HG03139 (cell line): ENCODE results near the gene RASSF4.

Experiments used
- ATAC-seq: cut with Tn5 transposase; IDR thresholded peaks from one replicate; pipeline ENCODE4 v1.9.1; 2021; ENCODE audit not compliant: unreplicated experiment

RASSF4 gene, protein sequence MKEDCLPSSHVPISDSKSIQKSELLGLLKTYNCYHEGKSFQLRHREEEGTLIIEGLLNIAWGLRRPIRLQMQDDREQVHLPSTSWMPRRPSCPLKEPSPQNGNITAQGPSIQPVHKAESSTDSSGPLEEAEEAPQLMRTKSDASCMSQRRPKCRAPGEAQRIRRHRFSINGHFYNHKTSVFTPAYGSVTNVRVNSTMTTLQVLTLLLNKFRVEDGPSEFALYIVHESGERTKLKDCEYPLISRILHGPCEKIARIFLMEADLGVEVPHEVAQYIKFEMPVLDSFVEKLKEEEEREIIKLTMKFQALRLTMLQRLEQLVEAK

GRCh38 chr10:44959247-44960087 is at the start of gene RASSF4:
Gene RASSF4, plus strand, starts transcription at chr10:44959802. Its CDS starts 10,401 bp downstream, at chr10:44970203.
- ATAC-seq, result peak; percentile 95

DNA sequence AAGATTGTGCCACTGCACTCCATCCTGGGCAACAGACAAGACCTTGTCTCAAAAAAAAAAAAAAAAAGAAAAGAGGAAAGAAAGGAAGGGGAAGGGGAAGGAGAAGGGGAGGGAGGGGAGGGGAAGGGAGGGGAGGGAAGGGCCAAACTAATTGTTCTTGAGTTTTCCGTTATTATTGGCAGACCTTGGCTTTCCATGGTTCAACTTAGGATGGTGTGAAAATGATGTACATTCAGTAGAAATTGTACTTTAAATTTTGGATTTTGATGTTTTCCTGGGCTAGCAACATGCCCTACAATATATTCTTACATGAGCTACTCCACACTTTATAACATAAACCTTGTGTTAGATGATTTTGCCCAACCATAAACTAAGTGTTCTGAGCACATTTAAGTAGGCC is 49.7 kb upstream of the RASSF4 start:
- no peak for ATAC-seq

DNA sequence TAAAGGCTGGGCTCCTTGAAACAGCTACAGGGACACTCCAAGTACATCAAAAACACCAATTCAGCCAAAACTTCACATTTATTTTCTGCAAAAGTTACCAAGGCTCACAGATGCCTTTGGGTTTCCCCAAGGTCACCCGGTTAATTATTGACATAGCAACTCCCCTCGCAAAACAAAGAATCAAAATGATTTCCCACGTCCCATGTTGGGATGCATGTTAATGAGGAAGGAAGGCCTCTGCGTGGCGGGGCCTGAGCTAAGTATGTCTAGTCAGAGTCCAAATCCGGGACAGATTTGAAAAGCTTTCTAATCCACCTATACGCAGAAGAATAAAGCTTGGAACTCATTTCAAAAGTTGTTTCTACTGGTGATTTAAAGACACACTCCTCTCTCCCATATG is 49.0 kb upstream of the RASSF4 start:
- ATAC-seq, result no peak

DNA sequence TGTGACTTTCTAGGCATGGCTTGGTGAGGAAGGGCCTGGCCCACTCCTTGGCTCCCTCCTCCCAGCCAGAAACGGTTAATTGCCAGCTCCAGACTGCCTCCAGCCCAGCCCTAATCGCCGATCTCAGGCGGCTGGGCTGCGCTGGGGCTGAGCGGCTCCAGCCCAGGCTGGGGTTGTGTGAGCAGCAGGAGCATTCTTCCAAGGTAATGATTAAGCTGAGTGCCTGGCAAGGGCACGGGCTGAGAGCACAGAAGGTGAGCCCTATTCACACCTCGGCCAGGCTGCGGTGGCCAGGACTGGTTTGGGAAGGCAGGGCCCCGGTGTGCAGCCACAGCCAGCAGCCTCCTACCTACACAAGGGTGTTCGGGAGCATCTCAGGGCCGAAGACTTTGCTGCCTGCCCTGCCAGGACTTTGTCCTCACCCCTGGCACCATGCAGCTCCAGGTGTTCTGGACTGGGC is 48.5 kb upstream of the RASSF4 start, which contains the start of gene TMEM72:
Gene TMEM72 (plus strand): TSS at position 257 of the 460 bp plus-strand sequence. CDS start 176 bp downstream, at position 433.
- ATAC-seq, result no peak

- ATAC-seq, result no peak
These were observed 47.7 kb upstream of the RASSF4 start for GRCh38 chr10:44911951-44912350.

DNA sequence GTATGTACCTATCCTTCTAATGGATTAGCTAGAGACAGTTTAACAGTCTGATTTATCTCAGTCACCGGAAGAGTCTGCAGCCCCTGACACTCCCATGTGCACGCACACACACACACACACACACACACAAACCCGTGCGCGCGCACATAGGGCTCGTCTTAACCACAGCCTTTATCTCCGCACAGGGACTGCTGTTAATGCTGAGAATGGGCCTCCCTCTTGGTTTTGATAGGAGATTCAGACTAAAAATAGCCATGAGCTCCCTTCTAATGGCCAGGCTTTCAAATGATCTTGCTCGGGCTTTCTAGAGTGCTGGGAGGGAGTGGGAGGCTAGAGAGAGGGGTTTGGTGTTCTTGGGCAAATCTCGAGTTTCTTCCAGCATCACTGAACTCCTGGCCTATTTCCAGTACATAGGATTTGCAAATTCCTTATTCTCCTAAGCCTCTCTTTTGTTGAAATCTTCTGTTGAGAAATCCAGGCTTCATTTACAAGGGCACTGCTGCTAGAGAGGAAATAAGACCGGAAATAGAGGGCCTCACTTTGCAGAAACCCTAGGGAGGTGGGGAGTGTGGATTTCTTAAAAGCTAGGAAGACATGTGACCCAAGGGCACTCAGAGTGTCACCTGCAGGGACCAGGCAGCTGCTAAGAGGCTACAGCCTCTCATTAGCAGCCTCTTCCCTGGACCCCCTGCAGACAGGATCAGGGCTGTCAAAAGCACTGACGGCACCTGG is 46.1 kb upstream of the RASSF4 start:
- no peak for ATAC-seq

- no peak for ATAC-seq
These were observed 44.7 kb upstream of the RASSF4 start for GRCh38 chr10:44914891-44915290.

- no peak for ATAC-seq
These were observed 43.2 kb upstream of the RASSF4 start for GRCh38 chr10:44916429-44916828.

DNA sequence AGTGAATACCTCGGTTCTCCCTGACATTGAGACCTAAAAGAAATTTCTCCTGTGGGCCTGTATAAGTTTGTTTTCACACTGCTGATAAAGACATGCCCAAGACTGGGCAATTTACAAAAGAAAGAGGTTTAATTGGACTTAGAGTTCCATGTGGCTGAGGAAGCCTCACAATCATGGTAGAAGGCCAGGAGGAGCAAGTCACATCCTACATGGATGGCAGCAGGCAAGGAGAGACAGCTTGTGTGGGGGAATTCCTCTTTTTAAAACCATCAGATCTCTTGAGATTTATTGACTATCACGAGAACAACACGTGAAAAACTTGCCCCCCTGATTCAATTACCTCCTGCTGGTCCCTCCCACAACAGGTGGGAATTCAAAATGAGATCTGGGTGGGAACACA is 41.8 kb upstream of the RASSF4 start:
- no peak for ATAC-seq

- ATAC-seq, result no peak
These were observed 39.4 kb upstream of the RASSF4 start for GRCh38 chr10:44920252-44920651.

- ATAC-seq, result no peak
These were observed 38.5 kb upstream of the RASSF4 start for GRCh38 chr10:44921061-44921460.

GRCh38 chr10:44921506-44921905 is 38.1 kb upstream of the RASSF4 start:
- no peak for ATAC-seq

DNA sequence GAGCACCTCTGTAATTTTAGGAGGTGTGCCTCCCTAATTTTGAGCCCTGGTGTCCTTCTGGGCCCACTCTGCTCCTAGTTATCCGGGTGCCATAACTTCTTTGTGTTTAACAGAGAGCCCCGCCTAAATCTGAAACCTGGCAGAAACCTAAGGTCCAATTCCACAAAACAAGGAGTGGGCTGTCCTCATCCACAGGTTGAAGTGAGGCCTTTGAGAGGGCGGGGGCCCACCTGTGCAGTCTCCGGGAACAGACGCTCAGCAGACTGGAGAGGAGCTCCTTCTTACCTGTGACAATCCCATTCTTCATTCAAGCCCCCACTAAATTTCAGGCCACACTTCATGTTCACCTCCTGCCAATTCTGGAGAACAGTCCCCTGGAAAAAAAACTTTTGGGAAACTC is 37.6 kb upstream of the RASSF4 start:
- ATAC-seq, result no peak

GRCh38 chr10:44922796-44923545 is 36.6 kb upstream of the RASSF4 start:
- ATAC-seq, result no peak

- ATAC-seq, result no peak
These were observed 36.0 kb upstream of the RASSF4 start for GRCh38 chr10:44923611-44924010.

GRCh38 chr10:44924261-44925040 is 35.2 kb upstream of the RASSF4 start:
- ATAC-seq, result no peak

DNA sequence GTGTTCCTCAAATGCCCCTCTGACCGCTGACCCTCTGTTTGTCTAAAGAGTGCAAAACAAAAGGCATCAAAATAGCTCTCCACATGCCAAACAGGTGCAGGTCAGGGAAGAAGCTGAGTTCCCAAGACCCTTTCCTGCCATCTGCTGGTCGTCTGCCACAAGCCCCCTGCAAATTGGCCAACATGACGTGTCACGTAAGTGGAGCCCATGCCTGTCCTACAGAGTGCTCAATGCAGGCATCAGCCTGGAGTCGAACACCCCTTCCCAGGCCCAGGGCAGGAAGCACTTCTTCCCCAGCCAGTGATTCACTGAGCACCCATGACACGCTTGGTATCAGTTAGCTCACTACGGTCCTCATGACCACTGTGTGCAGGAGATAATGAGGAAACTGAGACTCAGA is 34.4 kb upstream of the RASSF4 start:
- ATAC-seq, result no peak

DNA sequence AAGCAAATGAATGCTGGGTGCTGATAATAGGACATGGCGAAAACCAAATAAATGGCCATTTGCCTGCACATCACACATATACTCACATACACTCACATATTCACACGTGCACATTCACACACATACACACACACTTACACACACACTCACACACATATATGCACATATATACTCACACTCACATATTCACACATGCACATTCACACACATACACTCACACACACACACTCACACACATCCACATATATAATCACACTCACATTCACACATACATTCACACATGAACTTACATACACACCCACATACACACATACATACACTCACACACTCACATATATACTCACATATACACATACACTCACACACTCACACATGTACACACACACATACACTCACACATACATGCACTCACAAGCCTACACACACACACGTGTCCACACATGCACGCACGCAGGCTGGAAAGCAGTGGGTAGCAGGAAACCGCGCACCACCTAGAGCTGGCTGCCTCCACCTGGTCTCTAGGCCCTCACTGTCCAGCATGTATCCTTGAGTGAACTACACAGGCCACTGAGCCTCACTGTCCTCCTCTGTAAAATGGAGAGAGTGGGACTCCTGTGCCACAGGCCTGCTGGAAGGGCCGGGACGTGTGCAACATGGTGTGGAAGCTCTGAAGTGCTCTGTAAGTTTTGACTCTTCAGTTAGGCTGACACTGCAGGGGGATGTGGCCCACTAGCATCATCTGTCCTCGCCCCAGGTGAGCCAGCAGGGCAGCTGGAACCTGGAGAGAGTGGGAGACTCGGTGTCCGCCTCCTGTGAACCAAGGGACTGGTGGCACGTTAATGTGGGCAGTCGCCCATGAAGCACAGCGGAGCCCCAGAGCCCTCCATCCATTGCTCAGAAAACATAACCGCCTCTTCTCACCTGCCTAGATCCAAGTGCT is 33.5 kb upstream of the RASSF4 start:
- no peak for ATAC-seq
